ENCODE measurements around the gene LETM1. TPM values are rescaled to one million over a fixed set of nuclear protein-coding genes. Genes with fewer than 3 reads are reported as not detected.

LETM1 gene
- total RNA-seq, 1 donor from 2014 or later = 37.9 TPM

DNA sequence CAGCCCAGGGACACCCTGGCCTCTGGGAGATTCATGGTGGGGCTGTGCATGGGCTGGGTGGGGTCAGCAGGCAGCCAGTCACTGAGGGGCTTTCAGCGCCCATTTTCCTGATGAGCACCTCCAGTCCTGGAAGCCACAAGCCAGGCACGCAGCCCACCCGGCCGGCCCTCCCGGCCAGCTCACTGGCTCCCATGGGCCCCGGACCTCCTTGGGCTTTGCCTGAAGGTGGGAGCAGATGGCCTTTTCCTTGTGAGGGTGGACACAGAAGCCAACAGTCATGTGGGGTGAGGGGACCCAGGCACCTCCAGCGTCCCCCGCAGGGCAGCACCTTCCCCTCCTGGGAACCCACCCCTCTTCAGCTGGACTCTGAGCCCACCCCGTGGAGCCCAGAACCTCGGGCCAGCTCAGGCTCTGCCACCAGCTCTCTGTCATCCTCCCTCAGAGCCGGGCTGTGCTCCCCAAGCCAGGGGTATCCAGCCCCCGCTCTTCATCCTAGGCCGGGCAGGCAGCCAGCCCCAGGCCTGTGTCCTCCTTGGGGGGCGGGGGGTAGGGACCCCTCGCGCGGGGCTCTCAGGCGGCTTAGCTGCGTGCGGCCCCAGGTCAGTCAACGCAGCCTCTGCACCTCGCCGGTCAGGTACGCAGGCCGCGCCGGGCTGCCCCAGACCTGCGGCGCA, 63.7 kb downstream of the LETM1 start:
- ATAC-seq (peak; percentile 5), DNase-seq (ENCODE audit: low spot score) (no peak)
- intact Hi-C loops (cut with DNase I) = no loop called here

DNA sequence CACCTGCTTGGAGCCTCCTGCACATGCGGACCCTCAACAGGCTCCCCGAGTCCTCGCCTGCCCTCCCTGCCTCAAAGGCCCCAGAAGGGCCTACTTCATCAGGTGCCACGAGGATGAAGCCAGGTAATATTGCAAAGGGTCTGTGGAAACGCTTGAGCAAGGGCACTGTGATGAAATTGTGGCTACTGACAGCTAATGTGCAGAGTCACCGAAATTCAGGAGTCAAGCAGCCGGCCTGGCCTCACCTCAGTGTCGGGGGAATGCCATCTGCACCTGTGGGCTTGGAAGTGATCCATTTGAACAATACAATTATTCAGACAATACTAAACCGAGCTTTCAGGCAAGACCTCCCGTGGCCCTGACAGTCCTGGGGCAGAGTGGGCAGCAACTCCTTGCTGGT, 66.0 kb downstream of the LETM1 start:
- ATAC-seq (no peak), DNase-seq (ENCODE audit: low spot score) (no peak)
- intact Hi-C loops (cut with DNase I) = no loop called here

DNA sequence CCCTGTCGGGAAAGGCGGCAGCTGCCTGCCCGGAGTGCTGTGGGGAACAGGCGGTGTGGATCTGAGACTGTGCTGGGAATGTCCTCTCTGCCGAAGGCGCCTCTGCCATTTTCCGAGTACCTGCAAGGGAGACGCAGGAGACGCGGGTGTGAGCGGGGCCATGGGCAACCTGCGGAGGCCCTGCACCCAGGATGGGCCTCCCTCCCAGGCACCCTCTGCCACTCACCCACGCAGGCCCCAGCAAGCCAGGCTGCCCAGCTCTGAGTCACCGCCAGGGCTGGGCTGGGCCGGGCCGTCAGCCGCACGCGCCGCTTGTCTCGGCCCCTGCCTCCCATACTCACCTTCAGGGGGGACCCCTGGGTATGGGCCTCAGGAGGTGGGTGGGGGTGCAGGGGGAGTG, 66.4 kb downstream of the LETM1 start:
- DNase-seq (ENCODE audit: low spot score) (no peak), ATAC-seq (no peak)
- intact Hi-C loops (cut with DNase I) = no loop called here

DNA sequence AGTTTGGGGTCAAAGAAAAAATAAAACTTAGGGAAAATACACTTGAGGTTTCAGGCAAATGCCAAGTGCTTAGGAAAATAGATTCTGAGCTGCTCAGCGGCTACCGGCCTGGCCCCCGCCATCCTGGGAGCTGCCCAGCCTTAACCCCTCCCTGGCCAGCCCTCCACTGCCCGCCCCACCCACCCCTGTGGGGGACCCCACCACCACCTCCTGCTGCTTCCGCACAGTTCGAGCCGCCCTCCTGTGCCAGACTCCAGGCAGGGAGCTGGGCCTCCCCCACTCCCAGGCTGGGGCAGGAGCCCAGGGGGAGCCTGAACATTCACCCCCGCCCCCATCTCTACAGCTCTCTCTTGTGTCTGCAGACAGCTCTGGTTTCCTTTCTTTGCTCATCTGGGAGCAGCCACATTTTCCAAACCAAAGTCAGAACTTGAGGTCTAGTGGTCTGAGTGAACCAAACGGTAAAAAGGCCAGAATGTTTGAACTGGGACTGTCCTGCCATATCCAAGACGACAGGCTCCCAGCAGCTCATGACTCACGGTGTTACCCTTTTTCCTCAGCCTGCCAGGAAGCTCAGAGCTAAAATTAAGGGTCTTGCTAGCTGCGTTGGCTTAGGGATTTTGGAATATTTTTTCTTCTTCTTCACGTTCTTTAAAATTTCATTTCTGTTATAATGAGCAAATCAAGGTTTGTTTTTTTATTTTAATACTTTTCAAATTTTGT, 67.5 kb downstream of the LETM1 start:
- ATAC-seq = no peak
- DNase-seq (ENCODE audit: low spot score) = no peak
- intact Hi-C loops (cut with DNase I) = no loop called here

DNA sequence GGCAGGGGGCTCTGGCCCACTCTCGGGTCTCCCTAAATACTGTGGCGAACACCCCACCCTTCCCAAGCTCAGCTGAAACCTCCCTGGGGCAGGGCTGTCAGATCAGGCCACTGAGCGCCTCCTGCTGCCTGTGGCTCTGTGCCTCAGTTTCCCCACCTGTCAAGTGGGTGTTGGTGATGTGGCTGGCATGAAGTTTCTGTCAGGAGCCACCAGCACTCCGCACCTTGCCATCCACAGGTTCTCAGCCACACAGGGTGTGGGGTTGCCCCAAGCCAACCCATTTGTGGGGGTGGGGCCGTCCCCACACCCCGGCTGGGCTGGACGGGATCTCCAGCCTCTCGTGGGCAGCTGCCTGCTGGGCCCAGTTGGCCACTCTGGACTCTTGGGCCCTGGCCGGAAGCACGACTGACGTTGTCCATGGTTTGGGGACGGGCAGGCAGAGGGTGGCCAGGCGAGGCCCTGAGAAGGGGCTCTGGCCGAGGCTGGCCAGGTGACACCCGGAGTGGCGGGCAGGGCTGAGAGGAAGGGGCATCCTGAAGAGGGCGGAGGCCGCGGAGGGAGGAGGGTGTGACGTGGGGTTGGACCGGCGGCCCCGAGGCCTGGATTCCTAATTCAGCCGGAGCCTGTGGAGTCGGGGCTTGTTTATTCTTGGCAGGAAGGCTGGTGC, 68.4 kb downstream of the LETM1 start:
- DNase-seq (ENCODE audit: low spot score) = no peak
- intact Hi-C loops (cut with DNase I) = no loop called here

DNA sequence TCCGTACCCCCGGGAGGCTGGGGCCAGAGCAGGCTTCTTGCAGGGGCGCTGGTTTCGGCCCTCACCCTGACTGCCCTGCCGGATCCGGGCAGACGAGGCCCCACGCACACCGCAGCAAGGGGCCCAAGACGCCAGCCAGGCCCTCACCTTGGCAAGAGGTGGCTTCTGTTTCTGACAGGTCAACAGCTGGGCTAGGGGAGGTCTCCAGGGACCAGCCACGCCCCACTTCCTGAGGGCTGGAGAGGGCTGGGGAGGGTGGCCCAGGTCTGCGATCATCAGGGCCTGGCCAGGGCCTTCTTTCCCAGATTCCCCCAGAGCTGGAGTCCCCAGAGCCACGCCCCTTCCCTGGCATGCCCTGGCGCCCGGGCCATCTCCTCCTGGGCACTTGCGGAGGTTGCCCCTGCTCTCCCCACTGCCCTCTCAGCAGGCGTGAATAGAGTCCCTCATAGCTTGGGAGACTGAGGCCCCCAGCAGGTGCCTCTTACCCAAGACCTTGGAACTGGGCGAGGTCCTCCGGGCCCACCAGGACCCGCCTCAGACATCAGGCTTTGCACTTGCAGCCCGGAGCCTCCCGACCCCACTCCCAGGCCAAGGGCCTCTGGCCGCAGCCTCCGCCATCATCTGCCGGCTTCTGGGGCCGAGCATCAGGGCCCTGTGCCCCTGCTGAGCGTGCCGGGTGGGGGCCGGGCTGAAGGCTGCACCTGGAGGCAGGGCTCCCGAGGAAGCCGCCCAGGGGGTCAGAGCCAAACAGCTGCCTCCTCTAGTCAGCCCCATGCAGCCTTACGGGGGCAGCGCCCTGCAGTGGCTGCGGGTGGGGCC, 69.2 kb downstream of the LETM1 start:
- ATAC-seq = no peak
- no peak for DNase-seq (ENCODE audit: low spot score)
- intact Hi-C loops (cut with DNase I) = no loop called here

More for the DNA sequence above, 68.4 kb downstream of the LETM1 start:
- peak; percentile 6 for ATAC-seq

DNA sequence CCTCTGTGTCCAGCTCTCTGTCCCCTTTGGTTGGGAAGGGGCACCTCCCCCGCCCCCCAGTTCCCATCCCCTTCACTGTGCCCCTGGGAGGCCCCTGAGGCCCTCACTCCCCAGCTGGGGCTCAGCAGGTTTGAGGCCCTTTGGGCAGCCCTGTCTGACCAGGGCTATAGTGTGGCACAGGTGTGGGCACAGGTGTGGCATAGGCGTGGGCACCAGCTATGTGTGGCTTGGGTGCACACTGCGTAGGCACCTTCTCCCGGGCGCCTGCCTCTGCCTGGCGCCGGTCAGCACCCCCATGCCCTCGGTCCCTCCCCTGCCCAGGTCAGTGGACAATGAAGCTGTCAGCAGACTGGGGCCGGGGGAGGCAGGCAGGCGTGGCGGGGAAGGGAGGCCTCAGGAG, 70.4 kb downstream of the LETM1 start:
- ATAC-seq (no peak), DNase-seq (ENCODE audit: low spot score) (no peak)
- intact Hi-C loops (cut with DNase I) = no loop called here

DNA sequence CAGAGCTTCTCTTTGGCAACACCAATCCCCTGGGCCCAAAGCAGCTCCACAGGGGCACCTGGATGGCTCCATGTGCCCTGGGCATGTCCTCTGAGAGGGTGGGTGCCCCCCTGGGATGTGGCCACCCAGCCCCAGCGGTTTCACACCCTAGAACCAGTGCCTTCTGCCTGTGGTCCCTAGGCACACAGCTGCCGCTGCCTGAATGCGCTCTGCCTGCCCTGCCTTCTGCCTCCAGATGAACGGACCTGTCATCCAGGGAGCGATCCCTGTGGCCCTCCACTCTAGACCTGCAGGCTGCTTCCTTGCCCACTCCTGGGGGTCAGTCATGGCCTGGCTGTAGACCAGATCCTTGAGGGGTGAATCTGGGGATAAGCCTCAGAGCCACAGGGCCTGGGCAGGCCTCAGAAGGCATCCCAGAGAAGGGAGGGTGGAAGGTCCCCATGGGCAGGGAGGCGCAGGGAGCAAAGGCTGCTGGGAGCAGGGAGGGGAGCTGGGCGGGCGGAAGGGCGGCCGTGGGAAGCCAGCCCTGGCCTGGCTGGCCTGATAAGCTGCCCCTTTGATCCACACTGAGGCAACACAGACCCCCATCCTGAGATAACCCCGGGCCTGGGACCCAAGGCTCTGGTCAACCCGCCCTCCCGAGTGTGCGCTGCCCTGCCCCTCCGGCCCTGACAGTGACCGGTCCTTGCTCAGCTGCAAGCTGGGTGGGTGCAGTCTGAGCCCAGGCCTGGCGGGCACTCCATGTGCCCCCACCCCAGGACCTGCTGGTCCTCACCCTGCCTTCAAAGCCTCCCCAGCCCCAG, 71.0 kb downstream of the LETM1 start:
- no peak for DNase-seq (ENCODE audit: low spot score)
- peak; percentile 78 for ATAC-seq
- intact Hi-C loops (cut with DNase I) = no loop called here

DNA sequence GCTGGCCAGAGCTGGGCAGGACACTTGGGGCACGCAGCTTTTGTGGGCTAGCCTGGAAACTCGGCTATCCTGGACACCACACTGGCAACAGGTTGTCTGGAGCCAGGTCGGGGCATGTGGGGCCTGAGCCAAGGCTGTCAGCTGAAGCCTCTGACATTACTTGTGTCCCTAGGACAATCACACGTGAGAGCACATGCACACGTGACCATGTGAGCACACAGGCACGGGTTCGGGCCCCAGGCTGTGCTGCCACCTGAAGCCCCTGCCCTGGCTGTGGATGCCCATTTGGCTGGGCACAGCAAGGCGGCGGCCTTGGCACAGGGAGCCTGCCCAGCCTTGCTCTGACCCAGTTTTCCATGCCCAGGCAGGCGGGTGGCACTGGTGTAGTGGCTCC, 71.6 kb downstream of the LETM1 start:
- intact Hi-C loops (cut with DNase I) = no loop called here
- ATAC-seq (no peak), DNase-seq (ENCODE audit: low spot score) (no peak)

DNA sequence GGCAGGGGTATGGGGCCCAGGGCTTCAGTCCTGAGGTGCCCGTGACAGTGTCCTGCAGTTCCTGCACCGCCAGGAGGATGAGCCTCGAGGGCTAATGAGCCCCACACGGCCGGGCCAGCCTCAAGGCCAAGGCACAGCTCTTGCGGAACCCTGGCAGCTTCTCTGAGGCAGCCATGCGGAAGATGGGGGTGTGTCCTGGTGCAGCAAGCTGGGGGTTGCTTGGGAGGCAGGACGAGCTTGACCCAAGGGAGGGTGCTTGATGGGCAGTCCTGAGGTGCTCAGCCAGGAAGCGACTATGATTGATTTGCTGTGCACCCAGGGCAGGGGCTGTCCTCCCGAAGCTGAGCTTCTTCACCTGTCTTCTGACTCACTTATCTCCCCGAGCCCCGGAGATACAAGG, 72.0 kb downstream of the LETM1 start:
- ATAC-seq = no peak

DNA sequence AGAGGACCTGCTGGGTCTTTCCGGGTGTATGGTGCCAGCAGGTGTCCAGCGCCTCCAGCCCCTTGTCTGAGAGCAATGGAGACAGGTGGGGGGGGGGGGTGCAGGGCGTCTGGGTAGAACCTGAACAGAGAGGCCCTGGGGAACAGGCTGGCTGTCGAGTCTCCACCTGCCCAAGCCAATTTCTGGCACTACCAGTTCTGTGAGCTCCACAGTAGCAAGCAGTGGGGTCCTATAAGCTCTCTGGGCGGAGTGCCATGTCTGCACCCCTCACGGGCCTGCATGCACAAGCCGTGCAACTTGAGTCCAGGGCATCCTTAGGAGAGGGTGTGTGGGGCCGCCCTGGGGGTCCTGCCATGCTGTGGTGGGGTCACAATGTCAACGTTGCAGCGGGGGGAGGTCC, 72.9 kb downstream of the LETM1 start:
- intact Hi-C loops (cut with DNase I) = no loop called here
- ATAC-seq = no peak

More for the DNA sequence above, 72.0 kb downstream of the LETM1 start:
- intact Hi-C loops (cut with DNase I) = no loop called here
- DNase-seq (ENCODE audit: low spot score) = no peak

DNA sequence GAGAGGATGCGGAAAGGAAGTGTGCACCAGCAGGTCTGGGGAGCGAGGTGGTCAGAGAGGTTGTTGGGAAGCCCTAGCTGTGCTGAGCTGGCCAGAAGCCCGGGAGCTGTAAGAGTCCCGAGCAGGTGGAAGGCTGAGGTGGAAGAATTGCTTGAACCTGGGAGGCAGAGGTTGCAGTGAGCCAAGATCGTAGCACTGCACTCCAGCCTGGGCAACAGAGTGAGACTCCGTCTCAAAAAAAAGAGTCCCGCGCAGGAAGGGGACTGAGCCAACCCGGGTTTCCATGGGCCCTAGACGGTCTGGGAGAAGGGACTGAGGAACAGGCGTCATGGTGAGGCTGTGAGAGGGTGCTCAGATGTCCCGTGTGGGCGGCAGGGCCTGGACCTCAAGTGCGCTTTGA, 75.5 kb downstream of the LETM1 start:
- no peak for DNase-seq (ENCODE audit: low spot score)
- intact Hi-C loops (cut with DNase I) = no loop called here
- no peak for ATAC-seq

More for the DNA sequence above, 72.9 kb downstream of the LETM1 start:
- DNase-seq (ENCODE audit: low spot score) = no peak

DNA sequence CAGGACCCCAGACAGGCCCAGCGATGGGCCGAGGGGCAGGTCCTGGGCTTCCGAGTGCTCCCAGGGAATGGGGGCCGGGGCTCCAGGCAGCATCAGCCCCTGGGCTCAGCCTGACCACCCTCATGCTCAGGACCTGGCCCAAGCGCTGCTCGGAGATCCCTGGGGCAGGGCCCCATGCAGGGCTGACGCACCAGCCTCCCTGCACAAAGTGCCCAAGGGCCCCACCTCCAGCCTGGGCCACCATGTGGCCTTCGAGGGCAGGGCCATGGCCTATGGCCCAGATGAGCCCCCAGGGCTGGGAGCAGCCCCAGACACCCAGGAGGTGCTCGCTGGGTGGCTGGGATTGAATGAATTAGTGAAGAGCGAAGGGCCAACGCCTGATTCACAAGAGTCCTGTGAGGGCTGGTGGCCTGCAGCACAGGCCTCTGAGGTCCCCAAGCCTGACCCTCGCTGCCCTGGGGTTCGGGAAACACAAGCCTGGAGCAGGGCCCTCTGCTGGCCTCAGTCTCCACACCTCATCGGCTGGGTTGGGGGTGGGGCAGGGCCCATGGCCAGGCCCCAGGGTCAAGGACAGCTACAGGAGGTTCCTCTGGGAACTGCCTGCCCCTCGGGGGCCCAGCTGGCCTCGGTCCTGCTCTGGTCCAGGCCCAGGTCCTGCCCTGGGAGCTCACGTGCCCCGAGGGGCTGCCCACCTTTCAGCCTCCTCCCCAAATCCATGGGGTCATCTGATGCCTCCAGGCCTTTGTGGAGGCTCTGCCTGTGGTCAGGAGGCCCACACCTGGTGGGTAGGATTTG, 76.2 kb downstream of the LETM1 start:
- no peak for ATAC-seq
- intact Hi-C loops (cut with DNase I) = no loop called here
- DNase-seq (ENCODE audit: low spot score) = no peak

DNA sequence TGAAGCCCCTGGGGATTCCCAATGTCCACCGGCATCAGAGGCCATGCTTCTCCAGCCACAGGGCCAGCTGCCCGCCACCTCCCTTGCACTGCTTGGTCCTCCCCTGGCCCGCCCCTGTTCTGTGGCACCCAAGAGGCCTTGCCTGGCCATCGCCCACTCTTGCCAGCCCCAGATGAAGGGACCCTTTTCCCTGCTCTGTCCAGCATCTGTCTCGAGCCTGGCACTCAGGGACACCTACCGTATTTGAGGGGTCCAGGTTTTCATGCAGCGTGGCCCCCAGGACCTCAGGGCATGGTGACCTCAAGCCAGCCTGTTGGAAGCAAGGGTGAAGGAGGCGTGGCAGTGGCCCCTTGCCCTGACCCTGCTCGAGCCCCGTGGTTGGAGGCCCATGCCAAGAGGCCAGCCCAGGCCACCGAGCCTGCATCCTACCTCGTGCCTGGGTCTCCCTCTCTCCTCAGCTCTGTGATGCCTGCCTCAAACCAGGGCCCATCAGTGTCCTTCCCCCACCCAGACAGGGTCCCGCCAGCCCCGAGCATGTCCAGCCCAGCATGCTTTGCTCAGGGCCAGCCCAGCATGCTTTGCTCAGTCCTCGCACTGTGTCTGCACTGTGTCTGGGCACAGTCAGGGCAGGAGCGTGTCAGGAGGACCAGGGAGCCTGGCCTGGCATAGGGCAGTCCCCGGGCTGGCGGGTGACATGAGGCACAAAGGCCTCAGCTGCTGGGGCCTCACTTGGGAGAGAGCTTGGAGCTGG, 77.1 kb downstream of the LETM1 start:
- ATAC-seq = no peak
- no peak for DNase-seq (ENCODE audit: low spot score)
- intact Hi-C loops (cut with DNase I) = no loop called here

DNA sequence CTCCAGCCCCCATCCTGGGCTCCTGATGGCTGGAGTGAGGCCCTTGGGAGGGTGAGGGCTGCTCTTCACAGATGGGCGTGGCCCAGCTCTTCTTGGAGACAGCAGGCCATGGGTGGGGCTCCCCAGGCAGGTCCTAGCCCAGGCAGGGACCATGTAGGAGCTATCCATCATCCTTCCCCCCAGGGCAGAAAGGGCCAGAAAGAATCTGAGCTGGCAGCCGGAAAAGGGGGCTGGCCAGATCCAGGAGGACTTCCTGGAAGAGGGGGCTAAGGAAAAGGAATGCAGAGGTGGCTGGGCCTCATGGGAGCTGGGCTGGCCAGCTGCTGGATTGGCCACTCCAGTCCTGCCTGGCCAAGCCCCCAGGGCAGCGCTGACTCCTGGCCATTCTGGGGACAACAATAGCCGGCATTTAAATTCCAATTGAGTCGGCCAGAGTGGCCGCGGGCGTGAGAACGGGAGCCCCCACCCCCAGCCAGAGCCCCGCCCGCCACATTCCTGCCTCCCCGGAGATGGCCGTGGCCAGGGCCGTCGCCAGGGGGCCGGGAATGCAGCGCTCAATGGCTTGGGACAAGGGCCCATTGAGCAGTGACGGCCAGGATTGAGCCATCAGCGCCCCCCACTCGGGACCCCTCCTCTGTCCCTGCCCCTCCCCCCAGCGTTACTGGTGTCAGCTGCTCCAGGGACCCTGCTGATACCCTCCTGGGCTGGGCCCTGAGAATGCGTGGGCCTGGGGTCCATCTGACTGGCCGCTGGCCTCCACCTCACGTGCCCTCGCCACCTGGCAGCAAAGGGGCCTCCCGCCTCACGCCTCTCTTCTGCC, 77.9 kb downstream of the LETM1 start:
- intact Hi-C loops (cut with DNase I) = no loop called here
- DNase-seq (ENCODE audit: low spot score) = no peak
- ATAC-seq = peak; percentile 4

DNA sequence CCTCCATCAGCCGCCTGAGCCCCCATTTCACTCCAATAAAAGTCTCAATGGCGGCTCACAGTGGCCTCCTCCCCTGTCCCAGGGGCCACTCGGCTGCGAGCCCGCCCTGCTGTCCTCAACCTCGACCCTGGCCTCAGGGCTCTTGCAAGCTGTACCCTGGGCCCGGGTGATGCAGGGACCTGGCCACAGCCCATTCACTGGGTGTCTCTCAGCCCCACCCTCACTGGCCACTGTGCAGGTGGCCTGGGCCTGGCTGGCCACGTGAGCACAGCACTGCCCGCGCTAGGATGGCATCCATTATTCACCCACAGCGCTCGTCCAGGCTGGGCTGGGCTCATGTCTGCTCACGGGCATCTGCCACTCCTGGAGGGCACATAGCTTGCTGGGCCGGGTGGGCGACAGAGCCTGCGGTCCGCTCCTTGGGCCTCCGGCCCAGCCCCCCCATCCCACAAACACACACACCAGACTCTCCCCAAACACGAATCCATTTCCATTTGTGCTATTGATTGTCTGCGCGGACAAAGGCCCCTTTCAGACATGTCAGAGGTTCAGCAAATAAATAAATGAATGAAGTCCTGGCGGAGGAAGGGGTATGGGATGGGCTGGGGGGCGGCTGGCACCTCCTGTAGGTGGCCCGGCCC, 79.3 kb downstream of the LETM1 start:
- ATAC-seq = no peak
- intact Hi-C loops (cut with DNase I) = no loop called here
- DNase-seq (ENCODE audit: low spot score) = no peak
